Peyer's patch (tissue), 4 donors: ENCODE data around the gene TUFT1.

ENCODE experiments used
- POLR2A ChIP-seq, 2 donors: fragments of 450-650 bp; IDR thresholded peaks; one replicate each; pipeline ENCODE4 v1.5.1; 2017; ENCODE audit warnings: antibody characterized with exemption in 2 of 2, mild to moderate bottlenecking in 2 of 2, moderate library complexity in 2 of 2
- TF ChIP-seq, protein P1 (sequence below), 6 experiments: fragments of 450-650 bp in 4 of 6; fragments of 200-600 bp in 2 of 6; sonication (generic) in 1 of 6; IDR thresholded peaks; one replicate each; pipeline ENCODE4 v1.5.1; 2017 to 2019; ENCODE audit warnings: antibody characterized with exemption in 6 of 6, mild to moderate bottlenecking in 3 of 6, moderate library complexity in 1 of 6

GRCh38 chr1:151511636-151512215 lies 28.4 kb upstream of the TUFT1 start:
- TF ChIP-seq, protein P1, sequence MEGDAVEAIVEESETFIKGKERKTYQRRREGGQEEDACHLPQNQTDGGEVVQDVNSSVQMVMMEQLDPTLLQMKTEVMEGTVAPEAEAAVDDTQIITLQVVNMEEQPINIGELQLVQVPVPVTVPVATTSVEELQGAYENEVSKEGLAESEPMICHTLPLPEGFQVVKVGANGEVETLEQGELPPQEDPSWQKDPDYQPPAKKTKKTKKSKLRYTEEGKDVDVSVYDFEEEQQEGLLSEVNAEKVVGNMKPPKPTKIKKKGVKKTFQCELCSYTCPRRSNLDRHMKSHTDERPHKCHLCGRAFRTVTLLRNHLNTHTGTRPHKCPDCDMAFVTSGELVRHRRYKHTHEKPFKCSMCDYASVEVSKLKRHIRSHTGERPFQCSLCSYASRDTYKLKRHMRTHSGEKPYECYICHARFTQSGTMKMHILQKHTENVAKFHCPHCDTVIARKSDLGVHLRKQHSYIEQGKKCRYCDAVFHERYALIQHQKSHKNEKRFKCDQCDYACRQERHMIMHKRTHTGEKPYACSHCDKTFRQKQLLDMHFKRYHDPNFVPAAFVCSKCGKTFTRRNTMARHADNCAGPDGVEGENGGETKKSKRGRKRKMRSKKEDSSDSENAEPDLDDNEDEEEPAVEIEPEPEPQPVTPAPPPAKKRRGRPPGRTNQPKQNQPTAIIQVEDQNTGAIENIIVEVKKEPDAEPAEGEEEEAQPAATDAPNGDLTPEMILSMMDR (IDR thresholded peaks at IDR 0.05) = peak in 3 of 6 experiments; percentile 6 to 21 (median 15)
- TF ChIP-seq POLR2A (IDR thresholded peaks at IDR 0.05) = peak in 1 of 2 donors; percentile 12
